ENCODE data around the gene KIF1B.
"Not testable (repeated sequence)": the region's sequence is repeated elsewhere in the genome, so short reads cannot be mapped to it uniquely, and the experiment has no call there.

DNA sequence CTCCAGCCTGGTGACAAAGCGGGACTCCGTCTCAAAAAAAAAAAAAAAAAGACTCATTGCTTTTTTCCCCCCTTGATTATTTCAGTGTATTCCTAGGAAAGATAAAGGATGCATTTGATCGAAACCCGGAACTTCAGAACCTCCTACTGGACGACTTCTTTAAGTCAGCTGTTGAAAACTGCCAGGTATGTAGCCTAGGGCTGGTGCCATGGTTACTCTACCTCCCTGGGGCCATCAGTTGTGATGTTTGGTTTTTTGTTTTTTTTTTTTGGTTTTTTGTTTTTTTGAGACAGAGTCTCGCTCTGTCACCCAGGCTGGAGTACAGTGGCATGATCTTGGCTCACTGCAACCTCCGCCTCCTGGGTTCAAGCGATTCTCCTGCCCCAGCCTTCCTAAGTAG is 208.4 kb downstream of the KIF1B start:
- TF ChIP-seq EZH2 (IDR thresholded peaks at IDR 0.05; ENCODE audit: borderline replicate concordance, low read depth, low read length, poor library complexity, severe bottlenecking): not testable (repeated sequence)
- TF ChIP-seq, protein P1, sequence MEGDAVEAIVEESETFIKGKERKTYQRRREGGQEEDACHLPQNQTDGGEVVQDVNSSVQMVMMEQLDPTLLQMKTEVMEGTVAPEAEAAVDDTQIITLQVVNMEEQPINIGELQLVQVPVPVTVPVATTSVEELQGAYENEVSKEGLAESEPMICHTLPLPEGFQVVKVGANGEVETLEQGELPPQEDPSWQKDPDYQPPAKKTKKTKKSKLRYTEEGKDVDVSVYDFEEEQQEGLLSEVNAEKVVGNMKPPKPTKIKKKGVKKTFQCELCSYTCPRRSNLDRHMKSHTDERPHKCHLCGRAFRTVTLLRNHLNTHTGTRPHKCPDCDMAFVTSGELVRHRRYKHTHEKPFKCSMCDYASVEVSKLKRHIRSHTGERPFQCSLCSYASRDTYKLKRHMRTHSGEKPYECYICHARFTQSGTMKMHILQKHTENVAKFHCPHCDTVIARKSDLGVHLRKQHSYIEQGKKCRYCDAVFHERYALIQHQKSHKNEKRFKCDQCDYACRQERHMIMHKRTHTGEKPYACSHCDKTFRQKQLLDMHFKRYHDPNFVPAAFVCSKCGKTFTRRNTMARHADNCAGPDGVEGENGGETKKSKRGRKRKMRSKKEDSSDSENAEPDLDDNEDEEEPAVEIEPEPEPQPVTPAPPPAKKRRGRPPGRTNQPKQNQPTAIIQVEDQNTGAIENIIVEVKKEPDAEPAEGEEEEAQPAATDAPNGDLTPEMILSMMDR (conservative IDR thresholded peaks at IDR 0.05; ENCODE audit: low read depth, low read length): not testable (repeated sequence)
